GM21423 (cell line): ENCODE results near the gene BLACAT1.

Source experiments
- ATAC-seq: cut with Tn5 transposase; IDR thresholded peaks from one replicate; pipeline ENCODE4 v1.9.1; 2021; ENCODE audit warnings: mild to moderate bottlenecking, moderate library complexity; ENCODE audit not compliant: unreplicated experiment

BLACAT1 gene

GRCh38 chr1:205456868-205457745 lies 1.3 kb upstream of the BLACAT1 start:
- no peak for ATAC-seq

GRCh38 chr1:205456383-205456867 lies 580 bp upstream of the BLACAT1 start:
- ATAC-seq, result no peak

GRCh38 chr1:205454903-205455335 lies 926 bp downstream of the BLACAT1 start:
- no peak for ATAC-seq

DNA sequence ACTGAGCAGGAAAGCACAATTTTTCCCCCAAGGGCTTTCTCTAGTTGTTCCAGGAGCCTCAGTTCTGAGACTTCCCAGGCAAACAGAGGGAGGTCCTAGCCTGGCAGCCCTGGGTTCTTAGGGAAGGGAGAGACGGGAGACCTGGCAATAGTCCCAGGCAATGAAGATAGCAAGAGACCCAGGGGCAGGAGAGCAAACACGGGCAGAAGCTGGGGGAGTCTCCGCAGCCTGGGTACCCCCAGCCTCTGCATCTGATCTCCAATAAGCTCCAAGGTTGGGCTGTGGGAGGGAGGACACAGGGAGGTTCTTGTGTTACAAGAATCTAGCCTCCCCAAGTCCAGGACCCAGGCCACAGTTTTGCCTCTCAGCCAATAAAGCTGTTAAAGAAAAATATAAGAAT lies 2.4 kb downstream of the BLACAT1 start:
- no peak for ATAC-seq

- no peak for ATAC-seq
These were observed 2.9 kb downstream of the BLACAT1 start for GRCh38 chr1:205452933-205453332.

DNA sequence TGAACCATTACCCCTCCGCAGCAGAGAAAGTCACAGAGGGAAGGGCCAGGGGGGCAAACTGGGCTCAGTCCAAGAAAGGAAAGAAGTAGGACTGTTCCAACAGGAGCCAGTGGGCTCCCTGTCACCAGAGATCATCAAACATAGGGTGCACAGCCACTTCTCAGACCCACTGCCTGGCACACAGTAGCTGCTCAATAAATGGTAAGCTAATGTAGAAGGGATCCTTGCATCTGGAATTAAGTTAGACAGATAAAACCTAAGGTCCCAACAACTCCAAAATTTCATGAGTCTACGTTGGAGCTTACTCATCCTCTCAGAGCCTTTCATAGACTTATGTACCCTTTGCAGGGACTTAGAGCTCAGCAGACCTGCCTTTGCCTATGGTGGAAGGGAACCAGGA lies 3.5 kb downstream of the BLACAT1 start:
- no peak for ATAC-seq

- no peak for ATAC-seq
These were observed 4.1 kb downstream of the BLACAT1 start for GRCh38 chr1:205451759-205452164.

DNA sequence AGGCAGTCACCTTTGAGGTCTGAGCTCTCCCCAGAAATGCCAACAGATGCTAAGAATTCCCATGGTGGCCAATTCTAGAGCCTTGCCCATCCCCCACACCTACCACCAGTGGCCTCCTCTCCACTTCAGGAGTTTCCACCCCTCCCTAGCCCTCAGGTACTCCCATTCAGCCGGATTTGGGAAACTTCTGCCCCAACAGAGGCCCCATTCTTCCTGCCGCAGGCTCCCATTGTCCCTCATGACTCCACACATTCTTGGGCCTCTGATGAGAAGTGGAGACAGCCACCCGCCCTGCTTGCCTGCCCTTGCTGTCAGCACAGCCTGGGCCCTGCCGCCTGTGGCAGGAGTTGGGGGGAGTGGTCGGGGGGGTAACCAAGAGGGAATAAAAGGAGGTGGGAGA lies 4.6 kb downstream of the BLACAT1 start:
- no peak for ATAC-seq

DNA sequence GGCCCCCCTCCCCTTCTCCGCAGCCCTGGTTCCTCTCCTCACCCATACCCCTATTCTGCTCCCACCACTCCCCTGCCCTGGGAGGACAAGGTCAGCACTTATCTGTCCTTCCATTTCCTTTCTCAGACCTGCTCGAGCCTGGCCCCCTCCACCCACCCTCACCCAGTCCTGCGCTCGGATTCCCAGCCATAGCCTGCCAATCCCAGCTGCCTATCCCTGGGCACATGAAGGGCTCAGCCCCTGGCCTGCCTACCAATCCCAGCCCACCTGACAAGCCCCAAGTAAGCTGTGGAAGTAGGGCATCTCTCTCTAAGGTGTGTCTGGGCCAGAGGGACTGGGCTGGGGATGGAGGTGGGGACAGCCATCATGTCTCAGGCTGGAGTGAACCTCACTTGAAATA lies 5.4 kb downstream of the BLACAT1 start:
- no peak for ATAC-seq

DNA sequence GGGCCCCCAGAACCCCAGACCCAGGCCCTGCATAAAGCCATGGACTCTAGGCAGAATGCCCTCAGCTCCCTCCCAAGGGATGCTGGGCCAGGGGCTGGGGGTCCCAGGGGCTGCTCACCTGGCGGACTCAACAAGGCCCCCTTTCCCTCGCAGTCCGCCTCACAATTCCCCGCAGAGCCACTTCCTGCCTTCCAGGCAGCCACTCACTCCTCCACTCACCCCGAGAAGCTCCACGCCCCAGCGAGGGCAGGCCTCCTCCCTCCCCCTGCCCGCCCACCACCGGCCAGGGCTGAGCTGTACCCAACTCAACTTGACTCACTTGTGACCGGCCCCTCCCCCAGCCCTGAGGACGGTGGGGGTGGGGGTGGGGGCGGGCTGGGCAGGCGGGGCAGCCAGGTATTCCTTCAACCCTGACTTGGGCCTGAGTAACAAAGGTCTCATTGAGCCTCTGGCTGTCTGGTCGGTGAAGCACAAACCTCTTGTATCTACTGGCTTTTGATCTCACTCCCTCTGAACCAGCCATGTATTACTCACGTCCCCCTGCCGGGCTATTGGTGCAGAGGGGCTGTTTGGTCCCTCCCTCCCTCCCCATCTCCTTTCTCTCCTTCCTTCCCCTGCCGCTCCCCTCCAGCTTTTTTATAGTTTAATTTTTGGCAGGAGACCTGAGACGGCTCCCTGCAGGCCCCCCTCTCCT lies 5.9 kb downstream of the BLACAT1 start:
- no peak for ATAC-seq

- ATAC-seq, result no peak
These were observed 6.5 kb downstream of the BLACAT1 start for GRCh38 chr1:205449254-205449749.

GRCh38 chr1:205448540-205449253 lies 7.1 kb downstream of the BLACAT1 start:
- no peak for ATAC-seq

DNA sequence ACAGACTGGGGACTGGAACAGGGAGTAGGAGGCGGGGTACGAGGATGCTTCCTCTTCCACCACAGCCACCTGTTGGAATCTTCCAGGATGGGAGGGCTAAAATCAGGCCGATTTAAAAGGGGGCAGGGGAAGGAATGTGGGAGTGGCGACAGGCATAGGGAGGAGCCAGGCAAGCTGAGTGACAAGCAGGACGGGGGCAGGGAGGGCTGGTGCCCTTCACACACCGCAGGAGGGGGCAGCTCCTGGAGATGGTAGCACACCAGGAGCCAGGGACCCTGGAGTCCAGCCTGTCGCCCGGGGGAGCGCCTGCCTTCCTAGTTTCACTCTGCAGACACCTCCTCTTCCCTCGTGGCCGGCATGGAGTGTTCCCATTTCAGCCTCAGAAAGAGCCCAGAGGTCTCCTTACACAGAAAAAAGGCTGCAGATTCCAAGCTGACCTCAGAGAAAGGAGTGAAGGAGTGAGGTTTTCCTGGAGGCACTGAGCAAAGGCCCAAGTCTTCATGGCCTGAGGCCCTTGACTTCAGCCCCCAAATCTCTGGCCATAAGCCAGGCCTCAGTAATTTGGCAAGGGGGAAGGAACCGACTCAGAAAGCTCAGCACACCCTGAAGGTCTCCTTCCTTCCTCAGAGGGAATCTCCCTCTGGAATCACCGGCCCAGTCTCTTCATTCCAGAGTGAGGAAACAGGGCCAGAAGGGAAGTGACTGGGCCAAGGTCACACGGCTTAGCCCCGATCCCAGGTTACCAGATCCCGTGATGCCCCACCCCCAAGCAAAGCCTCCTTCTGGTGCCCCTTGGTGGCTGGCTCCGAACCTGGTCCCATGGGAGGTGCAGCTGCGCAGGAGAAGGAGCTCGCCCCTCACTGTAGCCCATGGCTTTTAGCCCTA lies 8.1 kb downstream of the BLACAT1 start:
- ATAC-seq, result no peak

DNA sequence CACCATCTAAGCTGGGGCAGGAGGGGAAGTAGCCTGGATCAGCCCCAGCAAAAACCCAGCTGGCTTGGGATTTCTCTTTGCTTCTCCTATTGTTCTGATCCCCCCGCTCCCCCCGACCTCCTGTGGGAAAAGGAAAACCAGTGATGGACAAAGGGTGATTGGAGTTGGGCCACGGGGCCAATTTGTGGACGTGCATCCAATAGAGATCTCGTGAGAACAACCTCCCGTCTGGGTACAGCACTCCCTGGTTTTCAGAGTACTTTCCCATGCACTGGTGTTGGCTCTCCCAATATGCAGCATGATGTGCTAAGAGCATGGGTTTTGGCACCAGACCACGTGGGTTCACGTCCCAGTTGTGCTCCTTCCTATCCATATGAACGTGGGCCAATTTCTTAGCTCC lies 9.0 kb downstream of the BLACAT1 start:
- ATAC-seq, result no peak

DNA sequence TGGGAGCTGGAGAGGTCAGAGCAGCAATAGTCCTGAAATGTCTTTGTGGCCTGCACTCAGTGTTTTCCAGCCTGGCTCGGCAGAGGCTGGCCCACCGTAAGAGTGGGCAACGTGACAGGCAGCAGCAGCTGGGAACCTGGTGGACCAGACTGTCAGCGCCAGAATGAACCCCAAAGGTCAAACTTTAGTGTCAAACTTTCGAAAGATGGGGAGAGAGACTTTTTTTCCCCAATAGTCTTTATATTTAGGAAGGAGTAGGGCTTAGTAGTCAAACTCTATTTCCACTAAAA lies 10.3 kb downstream of the BLACAT1 start:
- no peak for ATAC-seq

- no peak for ATAC-seq
These were observed 10.8 kb downstream of the BLACAT1 start for GRCh38 chr1:205444931-205445645.

DNA sequence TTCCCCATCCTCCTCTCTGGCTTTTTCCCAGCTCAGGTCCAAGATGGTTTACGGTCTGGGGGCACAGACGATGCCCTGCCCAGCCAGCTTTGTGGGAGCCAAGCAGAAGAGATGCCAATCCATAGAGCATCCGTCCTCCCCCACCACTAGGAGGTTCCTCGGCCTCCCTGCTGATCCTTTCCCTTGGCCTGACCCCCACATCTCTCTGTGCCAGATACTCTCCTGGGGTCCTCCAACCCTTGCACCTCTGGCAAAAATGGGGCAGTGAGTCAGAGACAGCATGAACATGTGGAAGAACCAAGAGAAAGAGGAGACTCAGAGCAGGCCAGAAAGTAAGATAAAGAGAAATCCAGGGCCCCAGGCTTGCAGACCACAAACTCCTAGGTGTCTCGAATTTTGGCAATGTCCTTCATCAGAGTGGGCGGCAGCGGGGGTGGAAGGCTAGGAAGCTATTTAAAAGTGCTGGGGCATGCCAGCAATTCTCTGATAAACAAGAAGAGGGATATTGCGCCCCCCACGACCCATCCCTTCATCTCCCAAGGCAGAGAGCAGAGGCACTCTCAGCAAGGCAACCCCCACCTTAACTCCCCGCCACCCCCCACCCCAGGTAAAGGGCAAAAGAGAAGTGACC lies 11.4 kb downstream of the BLACAT1 start:
- no peak for ATAC-seq

DNA sequence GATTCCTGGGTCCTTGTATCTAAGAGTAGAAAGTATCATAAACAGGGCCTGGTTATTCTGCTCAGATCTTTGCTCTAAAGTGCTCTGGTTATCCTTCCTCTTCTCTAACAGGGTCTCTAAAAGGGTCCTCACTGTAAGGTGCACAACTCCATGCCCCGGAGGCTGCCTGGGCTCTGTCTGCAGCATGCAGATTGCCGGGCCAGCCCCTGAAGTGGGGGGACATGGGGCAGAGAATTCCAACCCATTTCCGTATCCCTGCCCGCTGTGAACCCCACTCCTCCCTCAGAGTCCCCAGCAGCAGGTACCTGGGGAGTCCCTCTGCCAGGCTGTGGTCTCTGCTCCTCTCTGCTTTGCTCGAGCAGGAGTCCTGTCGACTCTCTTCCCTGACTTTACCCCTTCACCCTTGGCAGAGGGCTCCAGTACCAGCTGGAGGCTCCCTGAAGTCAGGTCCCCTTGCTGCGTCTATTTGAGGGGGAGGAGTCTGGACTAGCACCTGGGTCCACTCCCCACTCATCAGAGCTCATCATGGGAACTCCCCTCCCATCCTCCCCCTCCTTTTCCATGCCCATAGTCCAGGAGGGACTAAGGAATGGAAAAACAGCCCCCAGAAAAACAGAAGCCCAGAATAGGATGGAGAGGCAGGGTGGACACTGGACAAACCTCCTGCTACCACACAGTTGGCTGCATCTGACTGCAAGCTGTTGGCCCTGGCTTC lies 12.1 kb downstream of the BLACAT1 start:
- no peak for ATAC-seq
